Smooth muscle cell (in vitro differentiated cells): ENCODE results near the gene SNX27. TPM values are rescaled to one million over a fixed set of nuclear protein-coding genes. Genes with fewer than 3 reads are reported as not detected.
A peak's percentile ranks its signal among the peaks of the same experiment; 100 is the strongest.

Experiments used
- DNase-seq: peaks from one replicate; lab custom pipeline; 2025; ENCODE audit not compliant: unreplicated experiment; lab: John Stamatoyannopoulos, UW
- H2AFZ ChIP-seq: fragments of 200-600 bp; sonication (generic); 2 replicates; pipeline ENCODE4 v1.6.0; 2016; ENCODE audit warnings: antibody characterized with exemption, low read depth, mild to moderate bottlenecking
- H3F3A ChIP-seq: fragments of 200-600 bp; sonication (generic); 2 replicates; pipeline ENCODE4 v1.6.0; 2017; ENCODE audit warnings: antibody characterized with exemption, low read depth
- H3K27ac ChIP-seq: fragments of 200-600 bp; sonication (generic); 2 replicates; pipeline ENCODE4 v1.5.1; 2016; ENCODE audit warnings: low read depth, mild to moderate bottlenecking
- H3K27me3 ChIP-seq: fragments of 200-600 bp; sonication (generic); 2 replicates; pipeline ENCODE4 v1.6.1; 2016; ENCODE audit warnings: low read depth, mild to moderate bottlenecking
- H3K36me3 ChIP-seq: fragments of 200-600 bp; sonication (generic); 2 replicates; pipeline ENCODE4 v1.5.1; 2016; ENCODE audit warnings: low read depth
- H3K4me1 ChIP-seq: fragments of 200-600 bp; sonication (generic); 2 replicates; pipeline ENCODE4 v1.5.1; 2016; ENCODE audit warnings: low read depth
- H3K4me2 ChIP-seq: fragments of 200-600 bp; sonication (generic); 2 replicates; pipeline ENCODE4 v1.6.0; 2016; ENCODE audit warnings: mild to moderate bottlenecking
- H3K4me3 ChIP-seq: fragments of 200-600 bp; sonication (generic); 2 replicates; pipeline ENCODE4 v1.5.1; 2016; ENCODE audit warnings: mild to moderate bottlenecking
- H3K79me2 ChIP-seq: fragments of 200-600 bp; sonication (generic); 2 replicates; pipeline ENCODE4 v1.6.0; 2016; ENCODE audit warnings: low read depth, mild to moderate bottlenecking
- H3K9ac ChIP-seq: fragments of 200-600 bp; sonication (generic); 2 replicates; pipeline ENCODE4 v1.6.0; 2016; ENCODE audit warnings: low read depth
- H3K9me3 ChIP-seq: fragments of 200-600 bp; sonication (generic); replicated peaks from 2 replicates; pipeline ENCODE4 v1.5.1; 2016; ENCODE audit warnings: low read depth
- H4K20me1 ChIP-seq: fragments of 200-600 bp; sonication (generic); 2 replicates; pipeline ENCODE4 v1.6.0; 2016; ENCODE audit warnings: low read depth
- CTCF ChIP-seq: fragments of 200-600 bp; sonication (generic); IDR thresholded peaks from 2 replicates; pipeline ENCODE4 v1.5.1; 2017; ENCODE audit warnings: borderline replicate concordance, mild to moderate bottlenecking, antibody characterized with exemption; ENCODE audit not compliant: insufficient read depth, poor library complexity, severe bottlenecking
- WGBS: methylation state at CpG from one replicate; pipeline ENCODE4 v1.1.7; 2016; ENCODE audit warnings: low lambda C conversion rate; 5-methylcytosine and 5-hydroxymethylcytosine counted together
- polyA plus RNA-seq: library from polyadenylated mRNA; unstranded; fragments of >200 nt; fragmentation: Nextera tagmentation; extraction: Ambion mirVana; gene quantifications from 2 replicates; pipeline ENCODE4 v1.2.1, GENCODE V29; 2016
- total RNA-seq: library from RNA; depleted of rRNA; stranded (reverse); fragments of >200 nt; gene quantifications from 2 replicates; pipeline ENCODE4 v1.2.3, GENCODE V29; 2014

SNX27 gene
- total and polyA plus RNA-seq, 2 experiments from 2014 or later: 11.9 to 20.9 TPM

GRCh38 chr1:151574575-151575529 is 37.0 kb upstream of the SNX27 start:
- no peak overlapping the region for H2AFZ ChIP-seq
- WGBS: 79% methylated on average over 12 of the region's 12 CpGs
- no peak overlapping the region for H3K4me2 ChIP-seq
- peaks cover 7% of the 10 kb centered on the region for H3K36me3 ChIP-seq
- no peak for TF ChIP-seq CTCF
- H3K4me3 ChIP-seq: no peak overlapping the region
- no peak for DNase-seq
- no peaks in the 10 kb centered on the region for H3K9me3 ChIP-seq
- no peaks in the 10 kb centered on the region for H3K79me2 ChIP-seq
- no peaks in the 10 kb centered on the region for H3K27me3 ChIP-seq
- H3F3A ChIP-seq: peaks cover 9% of the 10 kb centered on the region
- no peaks in the 10 kb centered on the region for H4K20me1 ChIP-seq
- H3K27ac ChIP-seq: peak overlapping the region; percentile 57
- no peaks in the 10 kb centered on the region for H3K4me1 ChIP-seq
- H3K9ac ChIP-seq: no peak overlapping the region

- WGBS: 95% methylated on average over 2 of the region's 2 CpGs
- Histone ChIP-seq H2AFZ (no peak overlapping the region), H3K9me3 (no peaks in the 10 kb centered on the region), H3K27ac (no peak overlapping the region), H3F3A (peaks cover 9% of the 10 kb centered on the region), H3K4me1 (no peaks in the 10 kb centered on the region), H3K4me2 (no peak overlapping the region), H3K36me3 (peaks cover 7% of the 10 kb centered on the region), H4K20me1 (no peaks in the 10 kb centered on the region), H3K27me3 (no peaks in the 10 kb centered on the region), H3K79me2 (no peaks in the 10 kb centered on the region), H3K9ac (no peak overlapping the region), H3K4me3 (no peak overlapping the region)
- TF ChIP-seq CTCF: no peak
- DNase-seq: no peak
These were observed 34.7 kb upstream of the SNX27 start for GRCh38 chr1:151577173-151577572.

- Histone ChIP-seq H3K4me2 (no peak overlapping the region), H3F3A (peaks cover 9% of the 10 kb centered on the region), H4K20me1 (no peaks in the 10 kb centered on the region), H3K79me2 (no peaks in the 10 kb centered on the region), H3K9me3 (no peaks in the 10 kb centered on the region), H3K27ac (peak overlapping the region; percentile 30), H3K27me3 (no peaks in the 10 kb centered on the region), H2AFZ (no peak overlapping the region), H3K36me3 (peaks cover 7% of the 10 kb centered on the region), H3K4me1 (no peaks in the 10 kb centered on the region), H3K4me3 (no peak overlapping the region), H3K9ac (no peak overlapping the region)
- TF ChIP-seq CTCF: no peak
- DNase-seq: no peak
- WGBS: 63% methylated on average over 1 of the region's 1 CpG
These were observed 32.9 kb upstream of the SNX27 start for GRCh38 chr1:151578941-151579340.
